ENCODE results near the gene CLDN18. TPM values are rescaled to one million over a fixed set of nuclear protein-coding genes. Genes with fewer than 3 reads are reported as not detected.

CLDN18 gene
- total and polyA plus RNA-seq, 7 donors: 0.10 to 1.8 TPM; not detected in 5

- no peaks in the 10 kb centered on the region for H3K27me3 ChIP-seq
- no peak overlapping the region for H3K27ac ChIP-seq
- no peak for DNase-seq
- intact Hi-C loops (cut with DNase I): no loop called here
- H3K4me3 ChIP-seq: no peak overlapping the region
- no peaks in the 10 kb centered on the region for H3K36me3 ChIP-seq
- 83 to 94% methylated on average over 3 of the region's 3 CpGs for WGBS, 2 donors
- no peaks in the 10 kb centered on the region for H3K9me3 ChIP-seq
- TF ChIP-seq POLR2A (IDR thresholded peaks at IDR 0.05) (no peak), CTCF (IDR thresholded peaks at IDR 0.05) (no peak), POLR2AphosphoS5 (IDR thresholded peaks at IDR 0.05) (no peak), EP300 (IDR thresholded peaks at IDR 0.05) (no peak)
- H3K4me1 ChIP-seq: no peaks in the 10 kb centered on the region
These were observed 36.1 kb downstream of the CLDN18 start for GRCh38 chr3:138046085-138046484.

GRCh38 chr3:138046955-138047354 lies 37.0 kb downstream of the CLDN18 start:
- 39 to 80% methylated on average over 3 of the region's 3 CpGs for WGBS, 2 donors
- Histone ChIP-seq H3K4me1 (no peaks in the 10 kb centered on the region), H3K36me3 (no peaks in the 10 kb centered on the region), H3K9me3 (no peaks in the 10 kb centered on the region), H3K27ac (no peak overlapping the region), H3K27me3 (no peaks in the 10 kb centered on the region), H3K4me3 (no peak overlapping the region)
- TF ChIP-seq EP300 (IDR thresholded peaks at IDR 0.05) (no peak), POLR2A (IDR thresholded peaks at IDR 0.05) (no peak), CTCF (IDR thresholded peaks at IDR 0.05) (no peak), POLR2AphosphoS5 (IDR thresholded peaks at IDR 0.05) (no peak)
- intact Hi-C loops (cut with DNase I): no loop called here
- no peak for DNase-seq

GRCh38 chr3:138047596-138048158 lies 37.7 kb downstream of the CLDN18 start:
- H3K4me1 ChIP-seq: no peaks in the 10 kb centered on the region
- no peak overlapping the region for H3K4me3 ChIP-seq
- H3K9me3 ChIP-seq: no peaks in the 10 kb centered on the region
- H3K27me3 ChIP-seq: no peaks in the 10 kb centered on the region
- no peaks in the 10 kb centered on the region for H3K36me3 ChIP-seq
- no peak for TF ChIP-seq EP300 (IDR thresholded peaks at IDR 0.05)
- TF ChIP-seq POLR2A (IDR thresholded peaks at IDR 0.05): no peak
- no peak for TF ChIP-seq POLR2AphosphoS5 (IDR thresholded peaks at IDR 0.05)
- TF ChIP-seq CTCF (IDR thresholded peaks at IDR 0.05): no peak
- no peak overlapping the region for H3K27ac ChIP-seq
- intact Hi-C loops (cut with DNase I): no loop called here
- DNase-seq: no peak
- WGBS, 2 donors: 54 to 72% methylated on average over 5 of the region's 5 CpGs

GRCh38 chr3:138049157-138049919 lies 39.4 kb downstream of the CLDN18 start:
- H3K27me3 ChIP-seq: no peaks in the 10 kb centered on the region
- TF ChIP-seq POLR2A (IDR thresholded peaks at IDR 0.05) (no peak), CTCF (IDR thresholded peaks at IDR 0.05) (no peak), POLR2AphosphoS5 (IDR thresholded peaks at IDR 0.05) (no peak)
- H3K4me1 ChIP-seq: no peaks in the 10 kb centered on the region
- no peak overlapping the region for H3K27ac ChIP-seq
- intact Hi-C loops (cut with DNase I): no loop called here
- H3K4me3 ChIP-seq: no peak overlapping the region
- 93 to 96% methylated on average over 9 of the region's 9 CpGs for WGBS, 2 donors
- no peaks in the 10 kb centered on the region for H3K36me3 ChIP-seq
- no peak for DNase-seq
- no peaks in the 10 kb centered on the region for H3K9me3 ChIP-seq

All from sigmoid colon (tissue), 7 donors.